Measurements from ENCODE around the gene MMP24OS.
"Not testable (repeated sequence)": the region's sequence is repeated elsewhere in the genome, so short reads cannot be mapped to it uniquely, and the experiment has no call there.

Gene MMP24OS

GRCh38 chr20:35277531-35278395 is at the start of gene MMP24OS:
MMP24OS (minus strand) TSS chr20:35278122; CDS start chr20:35277929, 193 bp downstream.
- DNase-seq: peak; percentile 90

GRCh38 chr20:35327074-35327976 is 49.4 kb upstream of the MMP24OS start:
- peak; percentile 52 to 57 for DNase-seq

GRCh38 chr20:35326740-35327073 is 48.8 kb upstream of the MMP24OS start:
- DNase-seq: no peak

GRCh38 chr20:35326021-35326739 is 48.3 kb upstream of the MMP24OS start:
- DNase-seq: peak; percentile 56 to 57

- no peak for DNase-seq
Measured at GRCh38 chr20:35325401-35325800, 47.5 kb upstream of the MMP24OS start.

- DNase-seq: no peak
Measured at GRCh38 chr20:35320396-35321126, 42.6 kb upstream of the MMP24OS start.

- DNase-seq: no peak
Measured at GRCh38 chr20:35319871-35320197, 41.9 kb upstream of the MMP24OS start.

- no peak for DNase-seq
Measured at GRCh38 chr20:35319192-35319870, 41.4 kb upstream of the MMP24OS start.

- DNase-seq: no peak
Measured at GRCh38 chr20:35318502-35319157, 40.7 kb upstream of the MMP24OS start.

GRCh38 chr20:35317416-35318210 is 39.7 kb upstream of the MMP24OS start:
- DNase-seq: peak in 1 of 2 donors; percentile 46

- no peak for DNase-seq
Measured at GRCh38 chr20:35316086-35316485, 38.2 kb upstream of the MMP24OS start.

GRCh38 chr20:35315632-35316020 is 37.7 kb upstream of the MMP24OS start:
- not testable (repeated sequence) for DNase-seq

GRCh38 chr20:35314816-35315631 is 37.1 kb upstream of the MMP24OS start:
- DNase-seq: no peak

GRCh38 chr20:35312318-35312717 is 34.4 kb upstream of the MMP24OS start:
- DNase-seq: no peak

GRCh38 chr20:35311822-35312221 is 33.9 kb upstream of the MMP24OS start:
- DNase-seq: no peak

- no peak for DNase-seq
Measured at GRCh38 chr20:35311409-35311808, 33.5 kb upstream of the MMP24OS start.

GRCh38 chr20:35307666-35308653 is 30.0 kb upstream of the MMP24OS start:
- DNase-seq: no peak

GRCh38 chr20:35306931-35307517 is 29.1 kb upstream of the MMP24OS start:
- DNase-seq: peak; percentile 31 to 42

Data from inflammatory macrophage treated with lipopolysaccharide for 1 hour (primary cell).